GM18502 (cell line): ENCODE measurements around the gene FABP2.
"Not testable (repeated sequence)": the region's sequence is repeated elsewhere in the genome, so short reads cannot be mapped to it uniquely, and the experiment has no call there.

ENCODE experiments used
- ATAC-seq: cut with Tn5 transposase; IDR thresholded peaks from one replicate; pipeline ENCODE4 v1.9.1; 2021; ENCODE audit warnings: mild to moderate bottlenecking; ENCODE audit not compliant: unreplicated experiment, poor library complexity

FABP2 gene

GRCh38 chr4:119314356-119314755, 7.6 kb downstream of the FABP2 start:
- peak; percentile 60 for ATAC-seq

DNA sequence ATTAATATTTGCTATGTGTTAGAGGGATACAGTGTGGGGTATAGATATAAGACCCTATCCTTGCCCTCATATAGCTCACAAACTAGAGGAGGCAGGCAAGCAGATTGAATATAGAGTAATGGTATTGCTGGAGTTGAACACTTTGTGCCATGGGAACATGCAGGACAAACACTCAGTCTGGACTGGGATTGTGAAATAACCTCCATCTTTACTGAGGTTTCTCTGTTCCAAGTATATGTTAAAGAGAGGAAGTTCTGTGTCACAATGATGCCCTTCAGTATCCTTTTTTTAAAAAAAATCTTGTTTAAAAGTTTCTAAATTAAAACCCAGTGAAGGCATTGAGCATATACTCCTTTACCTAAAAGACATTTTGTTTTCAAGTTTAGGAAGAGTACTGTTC, 8.7 kb downstream of the FABP2 start:
- no peak for ATAC-seq

DNA sequence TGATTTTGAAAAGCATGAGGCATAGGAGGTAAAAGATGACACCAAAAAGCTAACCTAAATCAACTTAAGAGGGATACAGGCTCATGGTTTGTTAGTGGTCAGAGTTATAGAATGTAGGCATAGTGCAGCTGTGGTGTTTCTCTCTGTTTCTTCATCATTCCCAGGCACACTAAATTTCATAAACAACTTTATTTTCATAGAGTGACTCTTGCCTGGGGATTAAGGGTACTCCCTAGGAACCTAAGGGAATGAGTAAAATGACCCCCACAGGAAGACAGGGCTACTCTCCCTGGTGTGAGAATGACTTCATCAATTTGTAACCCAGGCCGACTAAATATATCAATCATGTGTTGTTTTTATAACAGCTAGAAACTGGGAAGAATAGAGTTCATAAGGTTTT, 11.1 kb downstream of the FABP2 start:
- ATAC-seq, result no peak

GRCh38 chr4:119307606-119308005, 14.3 kb downstream of the FABP2 start:
- ATAC-seq, result no peak

GRCh38 chr4:119304431-119304830, 17.5 kb downstream of the FABP2 start:
- ATAC-seq, result no peak

- ATAC-seq, result no peak
These were observed 18.2 kb downstream of the FABP2 start for GRCh38 chr4:119303587-119304305.

- ATAC-seq, result no peak
These were observed 19.7 kb downstream of the FABP2 start for GRCh38 chr4:119302073-119302832.

DNA sequence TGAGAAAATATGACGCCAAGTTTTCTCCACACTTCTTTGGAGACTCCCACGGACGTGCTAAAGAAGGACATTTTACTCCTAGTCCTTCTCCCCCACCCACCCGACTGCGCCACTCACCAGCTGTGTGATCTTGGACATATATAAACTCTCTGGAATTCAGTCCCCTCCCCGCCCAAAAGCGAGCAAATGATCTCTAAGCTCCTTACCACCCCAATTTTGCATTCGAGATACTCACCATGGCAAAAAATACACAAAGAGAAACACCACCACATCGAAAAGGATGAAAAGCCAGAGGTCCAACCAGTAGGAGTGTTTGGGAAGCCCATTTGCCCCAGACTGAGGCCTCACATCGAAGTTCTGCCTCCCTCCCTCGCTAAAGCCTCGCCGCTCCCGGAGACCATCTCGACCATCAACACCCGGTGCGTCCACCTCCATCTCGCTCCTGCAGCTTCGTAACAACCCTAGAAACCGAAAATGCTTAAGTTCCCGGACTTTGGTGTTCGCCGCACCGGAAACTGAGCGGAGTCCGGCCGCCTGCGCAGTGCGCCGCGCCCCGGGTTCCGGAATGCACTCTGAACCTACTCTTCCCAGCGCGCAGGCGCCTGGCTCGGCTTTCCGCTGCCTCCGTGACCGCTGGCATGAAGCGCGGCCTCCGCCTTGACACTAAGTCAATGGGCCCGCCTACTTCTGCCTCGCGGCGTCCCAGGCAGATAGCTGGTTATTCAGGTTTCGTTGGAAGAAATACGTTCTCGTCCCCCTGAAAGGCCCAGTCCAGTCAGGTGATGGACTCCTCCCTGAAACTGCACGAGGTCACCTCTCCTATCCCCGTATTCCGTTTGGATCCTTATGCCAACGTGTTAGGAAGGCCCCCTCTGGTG, 21.6 kb downstream of the FABP2 start:
- peak; percentile 96 for ATAC-seq

DNA sequence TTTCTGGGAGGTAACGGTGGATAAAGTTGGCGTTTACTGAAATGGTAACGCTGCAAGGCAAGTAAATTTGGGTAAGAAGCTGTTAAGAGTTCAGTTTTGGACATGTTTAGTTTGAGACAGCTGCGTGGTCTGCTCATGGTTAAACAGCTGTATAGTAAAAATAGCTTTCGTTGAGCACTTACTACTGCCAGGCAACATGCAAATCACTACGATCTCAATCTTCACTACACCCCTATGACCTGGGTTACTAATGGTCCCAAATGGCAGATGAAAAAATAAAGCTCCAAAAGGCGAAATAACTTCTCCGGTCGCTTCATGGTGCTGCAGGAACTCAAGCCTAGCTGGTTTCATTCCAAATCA, 22.2 kb downstream of the FABP2 start:
- peak; percentile 60 for ATAC-seq

- ATAC-seq, result no peak
These were observed 22.7 kb downstream of the FABP2 start for GRCh38 chr4:119299260-119299671.

GRCh38 chr4:119297795-119298194, 24.1 kb downstream of the FABP2 start:
- ATAC-seq, result no peak

GRCh38 chr4:119296356-119296755, 25.6 kb downstream of the FABP2 start:
- ATAC-seq, result no peak

DNA sequence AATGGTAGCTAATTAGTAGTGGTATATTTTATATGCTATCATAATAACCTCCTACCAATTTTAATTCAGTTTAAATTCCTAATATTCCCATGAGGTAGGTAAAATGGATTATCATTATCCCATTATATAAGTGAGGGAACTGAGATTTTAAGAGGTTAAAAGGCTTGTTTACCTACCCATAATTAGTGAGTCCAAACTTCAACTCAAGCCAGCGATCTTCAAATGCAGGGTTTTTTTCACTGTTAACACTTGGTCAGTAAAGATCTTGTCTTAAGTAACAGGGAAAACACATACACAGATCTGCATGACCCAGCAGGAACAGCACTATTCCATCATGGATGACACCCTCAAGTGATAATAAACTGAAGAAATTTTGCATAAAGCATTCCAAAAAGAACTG, 31.3 kb downstream of the FABP2 start:
- no peak for ATAC-seq

GRCh38 chr4:119289313-119289712, 32.6 kb downstream of the FABP2 start:
- ATAC-seq, result no peak

GRCh38 chr4:119286377-119287002, 35.4 kb downstream of the FABP2 start:
- ATAC-seq, result no peak

- ATAC-seq, result peak; percentile 69
These were observed 36.8 kb downstream of the FABP2 start for GRCh38 chr4:119284876-119285780.

- ATAC-seq, result no peak
These were observed 40.5 kb downstream of the FABP2 start for GRCh38 chr4:119281393-119281792.

GRCh38 chr4:119279945-119280344, 42.0 kb downstream of the FABP2 start:
- not testable (repeated sequence) for ATAC-seq

DNA sequence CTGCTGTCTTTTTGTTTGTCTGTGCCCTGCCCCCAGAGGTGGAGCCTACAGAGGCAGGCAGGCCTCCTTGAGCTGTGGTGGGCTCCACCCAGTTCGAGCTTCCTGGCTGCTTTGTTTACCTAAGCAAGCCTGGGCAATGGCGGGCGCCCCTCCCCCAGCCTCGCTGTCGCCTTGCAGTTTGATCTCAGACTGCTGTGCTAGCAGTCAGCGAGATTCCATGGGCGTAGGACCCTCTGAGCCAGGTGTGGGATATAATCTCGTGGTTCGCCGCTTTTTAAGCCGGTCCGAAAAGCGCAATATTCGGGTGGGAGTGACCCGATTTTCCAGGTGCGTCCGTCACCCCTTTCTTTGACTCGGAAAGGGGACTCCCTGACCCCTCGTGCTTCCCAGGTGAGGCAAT, 42.4 kb downstream of the FABP2 start:
- ATAC-seq, result not testable (repeated sequence)
